HepG2 (cell line): ENCODE data around the gene DAPK1. TPM values are rescaled to one million over a fixed set of nuclear protein-coding genes. Genes with fewer than 3 reads are reported as not detected.

ENCODE experiments used
- ATAC-seq: fragments of 200-7000 bp; cut with Tn5 transposase; 3 replicates; pipeline ENCODE4 v1.9.1; 2020; ENCODE audit warnings: mild to moderate bottlenecking, moderate library complexity
- BruUV-seq: library from RNA; stranded (reverse); fragments of 400-500 nt; replicated peaks from 2 replicates; lab custom pipeline; 2021; lab: Mats Ljungman, UMichigan
- CTCF ChIA-PET: fragments of 300-600 bp; formaldehyde crosslinking; extraction: SDS; loops from one replicate; lab custom pipeline; 2021; ENCODE audit warnings: low total read pairs, inconsistent platforms, low intra/inter-chr PET ratio; lab: Yijun Ruan, JAX
- POLR2A ChIA-PET: fragments of 350-600 bp; sonication (Branson Sonifier 250); formaldehyde crosslinking; loops from one replicate; lab custom pipeline; 2020; ENCODE audit warnings: antibody characterized with exemption, inconsistent platforms; lab: Yijun Ruan, JAX
- DNase-seq: peaks from one replicate; pipeline ENCODE4 v3.0.0-alpha.2; 2015; ENCODE audit warnings: low spot score
- FAIRE-seq: peaks from 3 replicates; lab custom pipeline; 2011; peaks lifted over from hg19 to GRCh38; lab: Jason Lieb, UNC
- H2AFZ ChIP-seq: one replicate; pipeline ENCODE4 v1.6.1; 2011; ENCODE audit warnings: low read length, inconsistent platforms
- H3K27ac ChIP-seq: fragments of 300-600 bp; 3 replicates; pipeline ENCODE4 v1.8.0; 2011; ENCODE audit warnings: mixed run types, mild to moderate bottlenecking, mixed read lengths, low read length, inconsistent platforms; ENCODE audit not compliant: insufficient read depth; ENCODE audit errors: extremely low read length
- H3K27me3 ChIP-seq, 2 experiments: fragments of 200-600 bp in 1 of 2; 2 replicates in 1 of 2; 3 replicates in 1 of 2; pipeline versions ENCODE4 v1.6.0 to v1.8.0; 2011; ENCODE audit warnings: low read length in 2 of 2, mild to moderate bottlenecking in 2 of 2, moderate library complexity in 2 of 2, inconsistent platforms in 1 of 2; ENCODE audit not compliant: insufficient read depth in 2 of 2, control insufficient read depth in 1 of 2
- H3K36me3 ChIP-seq, 2 experiments: fragments of 200-600 bp in 1 of 2; replicated peaks in 1 of 2; 2 replicates in 1 of 2; 3 replicates in 1 of 2; pipeline versions ENCODE4 v1.5.1 to v1.8.0; 2011; ENCODE audit warnings: low read length in 2 of 2, inconsistent platforms in 1 of 2; ENCODE audit not compliant: insufficient read depth in 2 of 2, control insufficient read depth in 1 of 2
- H3K4me1 ChIP-seq: 2 replicates; pipeline ENCODE4 v1.5.1; 2012; ENCODE audit warnings: low read length, inconsistent platforms; ENCODE audit not compliant: insufficient read depth
- H3K4me2 ChIP-seq: 2 replicates; pipeline ENCODE4 v1.6.0; 2011; ENCODE audit warnings: low read depth, low read length, inconsistent platforms
- H3K4me3 ChIP-seq, 3 experiments: fragments of 200-600 bp in 1 of 3; sonication (generic), shearing (Covaris generic) in 1 of 3; replicated peaks in 1 of 3; 2 replicates each; pipeline ENCODE4 v1.5.1; 2011 to 2016; ENCODE audit warnings: low read length in 3 of 3, inconsistent platforms in 2 of 3, low read depth in 2 of 3, mild to moderate bottlenecking in 2 of 3, control low read depth in 1 of 3, mixed read lengths in 1 of 3; ENCODE audit not compliant: insufficient read depth in 1 of 3
- H3K79me2 ChIP-seq: one replicate; pipeline ENCODE4 v1.6.1; 2011; ENCODE audit warnings: low read length, inconsistent platforms; ENCODE audit not compliant: insufficient read depth
- H3K9ac ChIP-seq: 2 replicates; pipeline ENCODE4 v1.6.0; 2011; ENCODE audit warnings: mild to moderate bottlenecking, low read depth, low read length, inconsistent platforms; ENCODE audit not compliant: insufficient read depth
- H3K9me3 ChIP-seq: 2 replicates; pipeline ENCODE4 v1.5.1; 2012; ENCODE audit warnings: mild to moderate bottlenecking, low read length
- H4K20me1 ChIP-seq: 2 replicates; pipeline ENCODE4 v1.6.0; 2011; ENCODE audit warnings: inconsistent platforms, mild to moderate bottlenecking, low read length, moderate library complexity; ENCODE audit not compliant: insufficient read depth
- IRF2 ChIP-seq: IDR thresholded peaks from 2 replicates; pipeline ENCODE4 v1.6.1; 2018; ENCODE audit warnings: missing genetic modification reagents, missing compliant biosample characterization
- MAZ ChIP-seq, 2 experiments: sonication (generic) in 1 of 2; formaldehyde crosslinking in 1 of 2; IDR thresholded peaks; 2 replicates each; pipeline versions ENCODE4 v1.5.0 to v1.6.1; 2012 to 2020; ENCODE audit warnings: low read depth in 2 of 2, mild to moderate bottlenecking in 2 of 2, borderline replicate concordance in 1 of 2, improper control_type of control experiment in 1 of 2, low read length in 1 of 2, missing genetic modification reagents in 1 of 2, moderate library complexity in 1 of 2
- SKIL ChIP-seq: sonication (generic); formaldehyde crosslinking; IDR thresholded peaks from 2 replicates; pipeline ENCODE4 v1.8.0; 2022; ENCODE audit warnings: missing genetic modification reagents, mild to moderate bottlenecking, moderate library complexity, borderline replicate concordance
- SOX13 ChIP-seq, 3 experiments: fragments of 450-650 bp in 1 of 3; sonication (generic) in 1 of 3; formaldehyde crosslinking in 1 of 3; IDR thresholded peaks in 2 of 3; conservative IDR thresholded peaks in 1 of 3; 2 replicates each; pipeline versions ENCODE4 v1.5.0 to v1.6.1; 2016 to 2020; ENCODE audit warnings: antibody characterized with exemption in 1 of 3, mild to moderate bottlenecking in 1 of 3, missing compliant biosample characterization in 1 of 3, missing genetic modification reagents in 1 of 3, moderate library complexity in 1 of 3
- TP53 ChIP-seq: sonication (generic); formaldehyde crosslinking; conservative IDR thresholded peaks from 2 replicates; pipeline ENCODE4 v1.4.0; 2020; ENCODE audit warnings: missing genetic modification reagents
- TRAFD1 ChIP-seq: sonication (generic); formaldehyde crosslinking; IDR thresholded peaks from 2 replicates; pipeline ENCODE4 v1.5.1; 2020; ENCODE audit warnings: missing genetic modification reagents, mild to moderate bottlenecking, borderline replicate concordance
- ZFP62 ChIP-seq: sonication (generic); formaldehyde crosslinking; IDR thresholded peaks from 2 replicates; pipeline ENCODE4 v1.4.0; 2020; ENCODE audit warnings: missing genetic modification reagents
- ZNF24 ChIP-seq: fragments of 450-650 bp; IDR thresholded peaks from 2 replicates; pipeline ENCODE4 v1.6.1; 2017; ENCODE audit warnings: antibody characterized with exemption, mild to moderate bottlenecking
- ZNF33B ChIP-seq: sonication (generic); formaldehyde crosslinking; IDR thresholded peaks from 2 replicates; pipeline ENCODE4 v1.5.1; 2020; ENCODE audit warnings: mild to moderate bottlenecking, missing genetic modification reagents
- ZNF446 ChIP-seq: sonication (generic); formaldehyde crosslinking; IDR thresholded peaks from 2 replicates; pipeline ENCODE4 v1.5.0; 2020; ENCODE audit warnings: mild to moderate bottlenecking, missing genetic modification reagents
- WGBS: methylation state at CpG from one replicate; pipeline ENCODE4 v1.1.6; 2017; ENCODE audit warnings: low lambda C conversion rate; 5-methylcytosine and 5-hydroxymethylcytosine counted together
- in situ Hi-C: cut with HindIII; loops from 2 replicates; pipeline ENCODE4 v1.10.0; 2017; ENCODE audit warnings: low pct_unique_long_range_greater_than_20kb; ENCODE audit not compliant: extremely low pct_ligation_motif_present
- intact Hi-C: fragments of 100-400 bp; cut with micrococcal nuclease; formaldehyde crosslinking; loops from one replicate; pipeline ENCODE4 v1.10.0; 2022; ENCODE audit not compliant: unreplicated experiment
- polyA plus RNA-seq, 8 experiments: library from polyadenylated mRNA; depleted of rRNA in 3 of 8; stranded (reverse) in 7 of 8; unstranded in 1 of 8; fragments of >200 nt; fragmentation: Illumina TruSeq in 4 of 8; extraction: Trizol in 4 of 8; gene quantifications; 2 replicates each; pipeline versions ENCODE4 v1.2.1 to v1.2.3, GENCODE V29; 2011 to 2016; ENCODE audit warnings: low read depth in 4 of 8, missing spikeins in 1 of 8, mixed read lengths in 1 of 8; ENCODE audit not compliant: insufficient read depth in 1 of 8
- total RNA-seq, 5 experiments: library from RNA; depleted of rRNA; stranded (reverse); fragments of >200 nt; fragmentation: Illumina TruSeq; extraction: Trizol; gene quantifications; 2 replicates each; pipeline ENCODE4 v1.2.3, GENCODE V29; 2016; ENCODE audit warnings: low read depth in 1 of 5
- TF ChIP-seq, protein P1 (sequence below), 2 experiments: IDR thresholded peaks; 2 replicates each; pipeline ENCODE4 v1.6.1; 2011 to 2012; ENCODE audit warnings: low read length in 2 of 2, borderline replicate concordance in 1 of 2, low read depth in 1 of 2, mild to moderate bottlenecking in 1 of 2, moderate library complexity in 1 of 2

Gene DAPK1
- total and polyA plus RNA-seq, 2 of the 13 experiments (the other 11 are each of a cell fraction or from before 2014, with no cell fraction given), result 35.7 to 35.9 TPM

DNA sequence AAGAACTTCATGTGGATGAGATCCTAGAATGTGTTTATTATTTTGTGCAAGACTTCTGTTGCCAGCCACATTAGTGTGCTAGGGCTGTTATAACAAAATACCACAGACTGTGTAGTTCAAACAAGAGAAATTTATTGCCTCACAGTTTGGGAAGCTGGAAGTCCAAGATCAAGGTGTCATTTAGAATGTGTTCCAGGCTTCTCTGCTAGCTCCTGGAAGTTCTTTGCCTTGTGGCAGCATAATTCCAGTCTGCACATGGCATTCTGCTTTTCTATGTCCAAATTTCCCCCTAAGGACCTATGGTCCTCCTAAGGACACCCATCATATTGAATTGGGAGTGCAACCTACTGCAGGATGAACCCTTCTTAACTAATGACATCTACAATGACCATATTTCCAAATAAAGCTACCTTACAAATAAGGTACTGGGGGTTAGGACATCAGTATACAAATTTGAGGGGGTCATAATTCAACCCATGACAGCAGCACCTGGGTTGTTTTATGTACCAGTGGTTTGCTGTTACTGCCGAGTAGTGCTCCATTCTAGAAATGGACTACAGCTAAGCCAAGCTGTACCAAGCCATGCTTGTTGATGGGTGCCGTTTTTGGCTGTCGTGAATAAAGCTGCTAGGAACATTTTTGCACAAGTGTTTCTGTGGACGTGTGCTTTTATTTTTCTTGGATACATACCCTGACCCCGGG lies 52.7 kb downstream of the DAPK1 start:
- Histone ChIP-seq H4K20me1 (0 out of 2 replicates have a peak, but pooled peaks cover 4% of the 10 kb centered on the region), H2AFZ (no peak overlapping the region), H3K4me1 (peaks cover 31% of the 10 kb centered on the region), H3K79me2 (no peaks in the 10 kb centered on the region), H3K36me3 (peaks cover 0 to 3% of the 10 kb centered on the region in 2 experiments; a peak in 2 of 5 replicates), H3K27me3 (no peaks in the 10 kb centered on the region), H3K9me3 (no peaks in the 10 kb centered on the region), H3K4me3 (no peak overlapping the region), H3K9ac (no peak overlapping the region), H3K27ac (peak overlapping the region; percentile 10), H3K4me2 (no peak overlapping the region)
- BruUV-seq, result no TSS peak
- ChIA-PET CTCF (no interaction called here), POLR2A (interaction anchor here (1.1 to 1.5 kb wide), 2 partner anchors 20 to 64 kb away, joined by 3 to 6 read pairs; no protein-coding TSS in a partner anchor)
- FAIRE-seq (no peak), ATAC-seq (no peak), DNase-seq (no peak)
- in situ Hi-C loops (no loop called here), intact Hi-C loops (no loop called here)
- WGBS, result 93% methylated on average over 5 of the region's 5 CpGs
- TF ChIP-seq SKIL (CRISPR knock-in tag) (no peak), TP53 (CRISPR knock-in tag) (no peak), ZNF24 (no peak), SOX13 (IDR thresholded peaks at IDR 0.05) (no peak), SOX13 (CRISPR knock-in tag; conservative IDR thresholded peaks at IDR 0.05 in 1 of 2, IDR thresholded peaks at IDR 0.05 in 1 of 2) (no peak), ZNF33B (no peak), ZNF446 (no peak), ZFP62 (no peak), TRAFD1 (CRISPR knock-in tag) (no peak), IRF2 (no peak), MAZ (IDR thresholded peaks at IDR 0.05; ENCODE audit: borderline replicate concordance, low read depth, low read length) (no peak), MAZ (CRISPR knock-in tag; IDR thresholded peaks at IDR 0.05; ENCODE audit: low read depth) (no peak)
- TF ChIP-seq, protein P1, sequence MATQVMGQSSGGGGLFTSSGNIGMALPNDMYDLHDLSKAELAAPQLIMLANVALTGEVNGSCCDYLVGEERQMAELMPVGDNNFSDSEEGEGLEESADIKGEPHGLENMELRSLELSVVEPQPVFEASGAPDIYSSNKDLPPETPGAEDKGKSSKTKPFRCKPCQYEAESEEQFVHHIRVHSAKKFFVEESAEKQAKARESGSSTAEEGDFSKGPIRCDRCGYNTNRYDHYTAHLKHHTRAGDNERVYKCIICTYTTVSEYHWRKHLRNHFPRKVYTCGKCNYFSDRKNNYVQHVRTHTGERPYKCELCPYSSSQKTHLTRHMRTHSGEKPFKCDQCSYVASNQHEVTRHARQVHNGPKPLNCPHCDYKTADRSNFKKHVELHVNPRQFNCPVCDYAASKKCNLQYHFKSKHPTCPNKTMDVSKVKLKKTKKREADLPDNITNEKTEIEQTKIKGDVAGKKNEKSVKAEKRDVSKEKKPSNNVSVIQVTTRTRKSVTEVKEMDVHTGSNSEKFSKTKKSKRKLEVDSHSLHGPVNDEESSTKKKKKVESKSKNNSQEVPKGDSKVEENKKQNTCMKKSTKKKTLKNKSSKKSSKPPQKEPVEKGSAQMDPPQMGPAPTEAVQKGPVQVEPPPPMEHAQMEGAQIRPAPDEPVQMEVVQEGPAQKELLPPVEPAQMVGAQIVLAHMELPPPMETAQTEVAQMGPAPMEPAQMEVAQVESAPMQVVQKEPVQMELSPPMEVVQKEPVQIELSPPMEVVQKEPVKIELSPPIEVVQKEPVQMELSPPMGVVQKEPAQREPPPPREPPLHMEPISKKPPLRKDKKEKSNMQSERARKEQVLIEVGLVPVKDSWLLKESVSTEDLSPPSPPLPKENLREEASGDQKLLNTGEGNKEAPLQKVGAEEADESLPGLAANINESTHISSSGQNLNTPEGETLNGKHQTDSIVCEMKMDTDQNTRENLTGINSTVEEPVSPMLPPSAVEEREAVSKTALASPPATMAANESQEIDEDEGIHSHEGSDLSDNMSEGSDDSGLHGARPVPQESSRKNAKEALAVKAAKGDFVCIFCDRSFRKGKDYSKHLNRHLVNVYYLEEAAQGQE (IDR thresholded peaks at IDR 0.05; ENCODE audit: borderline replicate concordance in 1 of 2, low read depth in 1 of 2, low read length in 2 of 2), result no peak
